AG04450 (cell line): ENCODE measurements around the gene DNAJC1. TPM values are rescaled to one million over a fixed set of nuclear protein-coding genes. Genes with fewer than 3 reads are reported as not detected.
"Not testable (repeated sequence)": the region's sequence is repeated elsewhere in the genome, so short reads cannot be mapped to it uniquely, and the experiment has no call there.

Source experiments
- CTCF ChIA-PET: fragments of 300-600, 350-600 bp; formaldehyde crosslinking; extraction: SDS; loops from one replicate; lab custom pipeline; 2022; ENCODE audit warnings: antibody characterized with exemption, inconsistent platforms; lab: Charles Lee
- POLR2A ChIA-PET: fragments of 350-600 bp; formaldehyde crosslinking; extraction: SDS; loops from one replicate; lab custom pipeline; 2021; ENCODE audit warnings: antibody characterized with exemption, inconsistent platforms; lab: Yijun Ruan, JAX
- DNase-seq: peaks from one replicate; pipeline ENCODE4 v3.0.0-alpha.2; 2011; ENCODE audit warnings: low read depth, low spot score
- H3K27ac ChIP-seq: one replicate; pipeline ENCODE4 v1.5.1; 2012; ENCODE audit warnings: low read depth, low read length, control low read depth
- H3K27me3 ChIP-seq: one replicate; pipeline ENCODE4 v1.6.0; 2012; ENCODE audit warnings: low read length; ENCODE audit not compliant: control insufficient read depth, insufficient read depth
- H3K4me3 ChIP-seq: 2 replicates; pipeline ENCODE4 v1.5.1; 2011; ENCODE audit warnings: mild to moderate bottlenecking, low read depth, low read length, control low read depth
- H3K9me3 ChIP-seq: 2 replicates; pipeline ENCODE4 v1.5.1; 2012; ENCODE audit warnings: low read length; ENCODE audit not compliant: control insufficient read depth, insufficient read depth
- polyA plus RNA-seq: library from polyadenylated mRNA; depleted of rRNA; stranded (reverse); fragments of >200 nt; gene quantifications from 2 replicates; pipeline ENCODE4 v1.2.3, GENCODE V29; 2011
- TF ChIP-seq, protein P1 (sequence below): IDR thresholded peaks from 2 replicates; pipeline ENCODE4 v1.5.1; 2011; ENCODE audit warnings: low read depth, low read length, control low read depth, inconsistent platforms

DNAJC1 gene
- polyA plus RNA-seq, 1 experiment: 21.5 TPM

DNA sequence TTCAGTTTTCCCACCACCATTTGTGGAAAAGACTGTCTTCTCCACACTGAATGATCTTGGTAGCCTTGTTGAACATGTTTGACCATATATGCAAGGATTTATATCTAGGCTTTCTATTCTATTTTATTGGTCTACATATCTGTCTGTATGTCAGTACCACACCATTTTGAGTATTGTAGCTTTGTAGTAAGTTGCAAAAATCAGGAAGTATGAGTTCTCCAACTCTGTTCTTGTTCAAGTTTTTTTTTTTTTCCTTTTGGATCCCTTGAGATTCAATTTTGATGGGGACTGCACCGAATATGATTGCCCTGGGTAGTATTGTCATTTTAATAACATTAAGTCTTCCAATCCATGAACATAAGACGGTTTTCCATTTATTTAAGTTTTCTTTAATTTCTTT lies 176.8 kb downstream of the DNAJC1 start:
- TF ChIP-seq, protein P1, sequence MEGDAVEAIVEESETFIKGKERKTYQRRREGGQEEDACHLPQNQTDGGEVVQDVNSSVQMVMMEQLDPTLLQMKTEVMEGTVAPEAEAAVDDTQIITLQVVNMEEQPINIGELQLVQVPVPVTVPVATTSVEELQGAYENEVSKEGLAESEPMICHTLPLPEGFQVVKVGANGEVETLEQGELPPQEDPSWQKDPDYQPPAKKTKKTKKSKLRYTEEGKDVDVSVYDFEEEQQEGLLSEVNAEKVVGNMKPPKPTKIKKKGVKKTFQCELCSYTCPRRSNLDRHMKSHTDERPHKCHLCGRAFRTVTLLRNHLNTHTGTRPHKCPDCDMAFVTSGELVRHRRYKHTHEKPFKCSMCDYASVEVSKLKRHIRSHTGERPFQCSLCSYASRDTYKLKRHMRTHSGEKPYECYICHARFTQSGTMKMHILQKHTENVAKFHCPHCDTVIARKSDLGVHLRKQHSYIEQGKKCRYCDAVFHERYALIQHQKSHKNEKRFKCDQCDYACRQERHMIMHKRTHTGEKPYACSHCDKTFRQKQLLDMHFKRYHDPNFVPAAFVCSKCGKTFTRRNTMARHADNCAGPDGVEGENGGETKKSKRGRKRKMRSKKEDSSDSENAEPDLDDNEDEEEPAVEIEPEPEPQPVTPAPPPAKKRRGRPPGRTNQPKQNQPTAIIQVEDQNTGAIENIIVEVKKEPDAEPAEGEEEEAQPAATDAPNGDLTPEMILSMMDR: no peak
- no peak for DNase-seq
- no peak overlapping the region for H3K4me3 ChIP-seq
- ChIA-PET POLR2A (no interaction called here), CTCF (interaction anchor here (0.6 kb wide), 1 partner anchor 95 kb away, joined by 3 read pairs; no protein-coding TSS in a partner anchor)
- no peak overlapping the region for H3K27ac ChIP-seq
- no peaks in the 10 kb centered on the region for H3K27me3 ChIP-seq
- peaks cover 17% of the 10 kb centered on the region for H3K9me3 ChIP-seq

DNA sequence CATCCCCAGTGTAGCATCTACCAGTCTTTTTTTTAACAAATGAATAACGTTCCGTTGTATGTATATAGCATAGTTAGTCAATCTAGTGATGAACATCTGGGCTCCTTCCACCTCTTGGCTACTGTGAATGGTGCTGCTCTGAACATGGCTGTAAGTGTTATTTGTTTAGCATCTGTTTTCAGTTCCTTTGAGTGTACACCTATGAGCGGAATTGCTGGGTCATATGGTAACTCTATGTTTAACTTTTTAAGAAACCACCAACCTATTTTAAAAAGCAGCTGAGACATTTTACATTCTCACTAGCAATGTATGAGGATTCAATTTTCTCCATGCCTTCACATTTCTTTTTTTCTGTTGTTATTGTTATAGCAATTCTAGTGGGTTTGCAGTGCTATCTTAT lies 178.2 kb downstream of the DNAJC1 start:
- no peaks in the 10 kb centered on the region for H3K27me3 ChIP-seq
- CTCF ChIA-PET: no interaction called here
- no peak overlapping the region for H3K4me3 ChIP-seq
- TF ChIP-seq, protein P1: no peak
- DNase-seq: no peak
- no peak overlapping the region for H3K27ac ChIP-seq
- POLR2A ChIA-PET: no interaction called here
- H3K9me3 ChIP-seq: peaks cover 17% of the 10 kb centered on the region

- TF ChIP-seq, protein P1: no peak
- ChIA-PET CTCF (no interaction called here), POLR2A (no interaction called here)
- no peak overlapping the region for H3K27ac ChIP-seq
- DNase-seq: no peak
- peaks cover 16% of the 10 kb centered on the region for H3K9me3 ChIP-seq
- H3K4me3 ChIP-seq: no peak overlapping the region
- H3K27me3 ChIP-seq: no peaks in the 10 kb centered on the region
These were observed 179.1 kb downstream of the DNAJC1 start for GRCh38 chr10:21824409-21824808.

- no peak for DNase-seq
These were observed 179.9 kb downstream of the DNAJC1 start for GRCh38 chr10:21823617-21824016.

GRCh38 chr10:21822273-21822672 lies 181.3 kb downstream of the DNAJC1 start:
- DNase-seq, H3K9me3 ChIP-seq, H3K4me3 ChIP-seq, POLR2A ChIA-PET, H3K27ac ChIP-seq, H3K27me3 ChIP-seq, CTCF ChIA-PET: not testable (repeated sequence)

More at GRCh38 chr10:21823617-21824016, 179.9 kb downstream of the DNAJC1 start:
- TF ChIP-seq, protein P1: no peak
- Histone ChIP-seq H3K9me3 (peaks cover 10% of the 10 kb centered on the region; the same call in 1 of the 2 replicates), H3K27me3 (no peaks in the 10 kb centered on the region), H3K4me3 (no peak overlapping the region), H3K27ac (no peak overlapping the region)
- POLR2A ChIA-PET: no interaction called here
- CTCF ChIA-PET: interaction anchor here (0.7 kb wide), 1 partner anchor 36 kb away, joined by 3 read pairs; no protein-coding TSS in a partner anchor

DNA sequence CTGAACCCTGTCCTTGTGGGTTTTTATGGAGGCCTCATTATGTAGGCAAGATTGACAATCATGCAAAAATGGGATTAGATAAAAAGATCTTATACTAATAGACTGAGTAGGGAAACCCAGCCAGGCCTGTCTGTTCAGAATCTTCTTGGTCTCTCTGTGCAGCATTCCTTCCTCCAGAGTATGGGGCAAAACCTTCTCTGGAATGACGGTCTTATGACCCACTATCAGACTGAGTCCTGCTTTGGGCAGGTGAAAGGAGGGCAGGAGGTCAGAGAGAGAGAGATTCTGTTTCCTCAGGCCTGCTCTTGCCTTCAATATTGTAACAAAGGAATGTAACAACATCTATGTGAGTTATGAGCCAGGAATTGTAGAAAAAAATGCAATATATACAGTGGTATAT lies 182.6 kb downstream of the DNAJC1 start:
- H3K9me3 ChIP-seq: peaks cover 3% of the 10 kb centered on the region; the same call in 1 of the 2 replicates
- ChIA-PET POLR2A (no interaction called here), CTCF (no interaction called here)
- TF ChIP-seq, protein P1: no peak
- H3K27ac ChIP-seq: no peak overlapping the region
- H3K27me3 ChIP-seq: no peaks in the 10 kb centered on the region
- H3K4me3 ChIP-seq: no peak overlapping the region
- DNase-seq: no peak

DNA sequence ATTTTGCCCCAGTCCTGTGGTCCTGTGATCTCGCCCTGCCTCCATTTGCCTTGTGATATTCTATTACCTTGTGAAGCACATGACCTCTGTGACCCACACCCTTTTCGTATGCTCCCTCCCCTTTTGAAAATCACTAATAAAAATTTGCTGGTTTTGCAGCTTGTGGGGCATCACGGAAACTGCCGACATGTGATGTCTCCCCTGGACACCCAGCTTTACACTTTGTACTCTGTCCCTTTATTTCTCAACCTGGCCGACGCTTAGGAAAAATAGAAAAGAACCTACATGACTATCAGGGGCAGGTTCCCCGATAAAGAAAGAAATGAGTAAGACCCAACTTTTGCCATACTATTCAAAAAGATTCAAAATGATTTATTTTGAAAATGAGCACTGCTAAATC lies 185.1 kb downstream of the DNAJC1 start:
- DNase-seq, H3K27ac ChIP-seq, POLR2A ChIA-PET, H3K4me3 ChIP-seq, H3K9me3 ChIP-seq, CTCF ChIA-PET, H3K27me3 ChIP-seq: not testable (repeated sequence)
